Trophoblast cell (in vitro differentiated cells and primary cell): ENCODE results near the gene ACTR6.
"Not testable (repeated sequence)": the region's sequence is repeated elsewhere in the genome, so short reads cannot be mapped to it uniquely, and the experiment has no call there.

Experiments used
- DNase-seq, 2 donors: peaks; one replicate each; pipeline ENCODE4 v3.0.0-alpha.2; 2016
- H2AFZ ChIP-seq: 2 replicates; pipeline ENCODE4 v1.6.1; 2013; ENCODE audit warnings: low read length, moderate library complexity, mild to moderate bottlenecking; ENCODE audit not compliant: insufficient read depth, poor library complexity
- H2AK5ac ChIP-seq: 2 replicates; pipeline ENCODE4 v1.6.1; 2013; ENCODE audit warnings: mild to moderate bottlenecking, low read length
- H2BK120ac ChIP-seq: 2 replicates; pipeline ENCODE4 v1.6.1; 2013; ENCODE audit warnings: low read length, mild to moderate bottlenecking, moderate library complexity; ENCODE audit not compliant: insufficient read depth, poor library complexity
- H2BK12ac ChIP-seq: 2 replicates; pipeline ENCODE4 v1.6.1; 2013; ENCODE audit warnings: mild to moderate bottlenecking, low read length, moderate library complexity
- H2BK5ac ChIP-seq: 2 replicates; pipeline ENCODE4 v1.6.1; 2013; ENCODE audit warnings: low read length, low read depth, moderate library complexity, mild to moderate bottlenecking; ENCODE audit not compliant: poor library complexity
- H3K14ac ChIP-seq: 2 replicates; pipeline ENCODE4 v1.6.1; 2013; ENCODE audit warnings: mild to moderate bottlenecking, low read length
- H3K18ac ChIP-seq: 2 replicates; pipeline ENCODE4 v1.6.1; 2013; ENCODE audit warnings: mild to moderate bottlenecking, low read length
- H3K23ac ChIP-seq: 2 replicates; pipeline ENCODE4 v1.6.1; 2013; ENCODE audit warnings: low read length
- H3K27ac ChIP-seq: 2 replicates; pipeline ENCODE4 v1.5.1; 2013; ENCODE audit warnings: low read depth, mild to moderate bottlenecking, inconsistent platforms, low read length, moderate library complexity
- H3K27me3 ChIP-seq: 2 replicates; pipeline ENCODE4 v1.6.1; 2013; ENCODE audit warnings: inconsistent platforms, mild to moderate bottlenecking, low read length, moderate library complexity; ENCODE audit not compliant: insufficient read depth
- H3K36me3 ChIP-seq, 2 experiments: 1 replicate in 1 of 2; 2 replicates in 1 of 2; pipeline ENCODE4 v1.6.1; 2013; ENCODE audit warnings: low read length in 2 of 2, mild to moderate bottlenecking in 2 of 2, moderate library complexity in 1 of 2; ENCODE audit not compliant: insufficient read depth in 2 of 2, control insufficient read depth in 1 of 2
- H3K4ac ChIP-seq: 2 replicates; pipeline ENCODE4 v1.6.1; 2013; ENCODE audit warnings: low read depth, mild to moderate bottlenecking, low read length, moderate library complexity
- H3K4me1 ChIP-seq, 2 experiments: 1 replicate in 1 of 2; 2 replicates in 1 of 2; pipeline ENCODE4 v1.6.1; 2013; ENCODE audit warnings: low read length in 2 of 2, mild to moderate bottlenecking in 2 of 2, moderate library complexity in 1 of 2; ENCODE audit not compliant: insufficient read depth in 2 of 2, control insufficient read depth in 1 of 2
- H3K4me2 ChIP-seq: 2 replicates; pipeline ENCODE4 v1.6.1; 2013; ENCODE audit warnings: inconsistent platforms, mild to moderate bottlenecking, low read length, moderate library complexity
- H3K4me3 ChIP-seq: 2 replicates; pipeline ENCODE4 v1.5.1; 2013; ENCODE audit warnings: mild to moderate bottlenecking, low read depth, low read length, inconsistent platforms
- H3K79me1 ChIP-seq: one replicate; pipeline ENCODE4 v1.6.1; 2013; ENCODE audit warnings: low read length
- H3K79me2 ChIP-seq: 2 replicates; pipeline ENCODE4 v1.6.1; 2013; ENCODE audit warnings: low read length, mild to moderate bottlenecking; ENCODE audit not compliant: control insufficient read depth, insufficient read depth, poor library complexity
- H3K9ac ChIP-seq: 2 replicates; pipeline ENCODE4 v1.6.1; 2013; ENCODE audit warnings: mild to moderate bottlenecking, low read length
- H3K9me3 ChIP-seq: 2 replicates; pipeline ENCODE4 v1.6.1; 2013; ENCODE audit warnings: low read depth, mild to moderate bottlenecking, control low read depth, inconsistent platforms, low read length; ENCODE audit not compliant: insufficient read depth
- H4K12ac ChIP-seq: 2 replicates; pipeline ENCODE4 v1.6.1; 2013; ENCODE audit warnings: low read depth, mild to moderate bottlenecking, low read length, moderate library complexity
- H4K8ac ChIP-seq: 2 replicates; pipeline ENCODE4 v1.6.1; 2013; ENCODE audit warnings: low read depth, mild to moderate bottlenecking, low read length, moderate library complexity
- H4K91ac ChIP-seq: one replicate; pipeline ENCODE4 v1.6.1; 2013; ENCODE audit warnings: low read depth, mild to moderate bottlenecking, low read length, moderate library complexity
- WGBS: extraction: QIAGEN DNeasy Blood & Tissue Kit; methylation state at CpG from one replicate; pipeline ENCODE4 v1.1.7; 2013; ENCODE audit warnings: missing lambda C conversion rate; ENCODE audit not compliant: insufficient read length, insufficient coverage; ENCODE audit errors: extremely low coverage; 5-methylcytosine and 5-hydroxymethylcytosine counted together

The ACTR6 gene

GRCh38 chr12:100258127-100258526 lies 57.5 kb downstream of the ACTR6 start:
- Histone ChIP-seq H2BK12ac (no peak overlapping the region), H4K8ac (no peak overlapping the region), H3K4ac (no peak overlapping the region)

GRCh38 chr12:100263131-100263530 lies 62.5 kb downstream of the ACTR6 start:
- Histone ChIP-seq H2AK5ac (no peak overlapping the region), H3K23ac (no peak overlapping the region)
- no CpG with 5 or more reads among the region's 5 CpGs for WGBS

More at GRCh38 chr12:100258127-100258526, 57.5 kb downstream of the ACTR6 start:
- DNase-seq, result no peak
- Histone ChIP-seq H3K9ac (no peak overlapping the region), H3K4me1 (no peaks in the 10 kb centered on the region), H2AFZ (no peak overlapping the region), H2BK5ac (no peak overlapping the region), H3K36me3 (no peaks in the 10 kb centered on the region), H3K23ac (no peak overlapping the region), H3K4me3 (no peak overlapping the region), H3K14ac (no peak overlapping the region), H3K4me2 (no peak overlapping the region), H3K79me1 (no peaks in the 10 kb centered on the region), H3K79me2 (no peaks in the 10 kb centered on the region), H3K18ac (no peak overlapping the region), H4K12ac (no peak overlapping the region), H4K91ac (no peak overlapping the region), H3K27me3 (no peaks in the 10 kb centered on the region), H3K9me3 (no peaks in the 10 kb centered on the region), H2BK120ac (no peak overlapping the region), H3K27ac (no peak overlapping the region), H2AK5ac (no peak overlapping the region)
- no CpG with 5 or more reads among the region's 1 CpG for WGBS

GRCh38 chr12:100265107-100265506 lies 64.5 kb downstream of the ACTR6 start:
- H2BK5ac ChIP-seq, H3K4me2 ChIP-seq, H2BK120ac ChIP-seq, H4K12ac ChIP-seq, H4K91ac ChIP-seq, H3K9me3 ChIP-seq, H3K36me3 ChIP-seq, DNase-seq, H3K27ac ChIP-seq, H2AK5ac ChIP-seq, H3K14ac ChIP-seq, H3K4me3 ChIP-seq, H3K4ac ChIP-seq, H3K9ac ChIP-seq, H2AFZ ChIP-seq, H3K18ac ChIP-seq, H2BK12ac ChIP-seq, H4K8ac ChIP-seq, H3K27me3 ChIP-seq, H3K4me1 ChIP-seq, H3K23ac ChIP-seq: not testable (repeated sequence)
- Histone ChIP-seq H3K79me2 (peaks cover 11% of the 10 kb centered on the region), H3K79me1 (peaks cover 13% of the 10 kb centered on the region)
- WGBS, result no CpG with 5 or more reads among the region's 5 CpGs

More at GRCh38 chr12:100263131-100263530, 62.5 kb downstream of the ACTR6 start:
- Histone ChIP-seq H3K27ac (no peak overlapping the region), H4K8ac (no peak overlapping the region), H4K12ac (no peak overlapping the region), H3K18ac (no peak overlapping the region), H3K9ac (no peak overlapping the region), H3K27me3 (no peaks in the 10 kb centered on the region), H2BK5ac (no peak overlapping the region), H3K36me3 (no peaks in the 10 kb centered on the region), H3K14ac (no peak overlapping the region), H3K9me3 (no peaks in the 10 kb centered on the region), H3K79me1 (peaks cover 13% of the 10 kb centered on the region), H2BK120ac (no peak overlapping the region), H3K4me3 (no peak overlapping the region), H3K4ac (no peak overlapping the region), H3K4me2 (no peak overlapping the region), H2AFZ (no peak overlapping the region), H3K4me1 (peaks cover 0 to 3% of the 10 kb centered on the region in 2 experiments), H3K79me2 (peaks cover 11% of the 10 kb centered on the region), H4K91ac (no peak overlapping the region), H2BK12ac (no peak overlapping the region)
- DNase-seq, result no peak

GRCh38 chr12:100265732-100266584 lies 65.3 kb downstream of the ACTR6 start:
- H2BK5ac ChIP-seq, result no peak overlapping the region
- H2AK5ac ChIP-seq, result no peak overlapping the region
- H3K9me3 ChIP-seq, result no peaks in the 10 kb centered on the region
- no peak overlapping the region for H3K18ac ChIP-seq
- H3K79me2 ChIP-seq, result peaks cover 11% of the 10 kb centered on the region
- peaks cover 0 to 8% of the 10 kb centered on the region in 2 experiments for H3K4me1 ChIP-seq
- H3K27me3 ChIP-seq, result no peaks in the 10 kb centered on the region
- no peak overlapping the region for H2AFZ ChIP-seq
- H2BK120ac ChIP-seq, result no peak overlapping the region
- DNase-seq, result peak in 1 of 2 donors; percentile 5
- H4K91ac ChIP-seq, result peak overlapping the region; percentile 97
- no peak overlapping the region for H3K23ac ChIP-seq
- peak overlapping the region; percentile 81 for H3K27ac ChIP-seq
- peak overlapping the region; percentile 42 for H3K9ac ChIP-seq
- H4K12ac ChIP-seq, result peak overlapping the region; percentile 54
- H4K8ac ChIP-seq, result peak overlapping the region; percentile 94
- peak overlapping the region; percentile 80 for H3K4me3 ChIP-seq
- WGBS, result no CpG with 5 or more reads among the region's 11 CpGs
- H3K36me3 ChIP-seq, result no peaks in the 10 kb centered on the region
- peaks cover 13% of the 10 kb centered on the region for H3K79me1 ChIP-seq
- peak overlapping the region; percentile 78 for H3K4me2 ChIP-seq
- no peak overlapping the region for H3K14ac ChIP-seq
- H3K4ac ChIP-seq, result no peak overlapping the region
- no peak overlapping the region for H2BK12ac ChIP-seq
